OCI-LY7 (cell line): ENCODE results near the gene CHST11. TPM values are rescaled to one million over a fixed set of nuclear protein-coding genes. Genes with fewer than 3 reads are reported as not detected.

ENCODE experiments used
- BruUV-seq: library from RNA; stranded (reverse); fragments of 400-500 nt; replicated peaks from 2 replicates; lab custom pipeline; 2021; lab: Mats Ljungman, UMichigan
- CTCF ChIA-PET: fragments of 300-600 bp; sonication (Branson Sonifier 250); formaldehyde crosslinking; loops from one replicate; lab custom pipeline; 2022; ENCODE audit warnings: antibody characterized with exemption; ENCODE audit not compliant: unreplicated experiment; lab: Charles Lee
- POLR2A ChIA-PET: fragments of 300-600 bp; sonication (Branson Sonifier 250); formaldehyde crosslinking; loops from one replicate; lab custom pipeline; 2022; ENCODE audit warnings: antibody characterized with exemption; lab: Charles Lee
- DNase-seq: peaks from one replicate; pipeline ENCODE4 v3.0.0-alpha.2; 2015; ENCODE audit warnings: low spot score
- H2AFZ ChIP-seq: fragments of 200-600 bp; sonication (generic), shearing (Covaris generic); 2 replicates; pipeline ENCODE4 v1.6.1; 2014; ENCODE audit warnings: mild to moderate bottlenecking, antibody characterized with exemption, low read length, moderate library complexity
- H3K27ac ChIP-seq: fragments of 200-600 bp; sonication (generic); 2 replicates; pipeline ENCODE4 v1.5.1; 2014; ENCODE audit warnings: mixed run types, low read depth, mild to moderate bottlenecking, moderate library complexity, low read length, inconsistent platforms; ENCODE audit not compliant: poor library complexity, severe bottlenecking
- H3K36me3 ChIP-seq: fragments of 200-600 bp; sonication (generic); 2 replicates; pipeline ENCODE4 v1.6.1; 2014; ENCODE audit warnings: mild to moderate bottlenecking, antibody characterized with exemption, low read length, moderate library complexity, mixed read lengths; ENCODE audit not compliant: insufficient read depth
- H3K4me1 ChIP-seq: fragments of 200-600 bp; sonication (generic); 2 replicates; pipeline ENCODE4 v1.5.1; 2014; ENCODE audit warnings: mild to moderate bottlenecking, low read length; ENCODE audit not compliant: insufficient read depth, poor library complexity, severe bottlenecking
- H3K4me2 ChIP-seq: fragments of 200-600 bp; sonication (generic); 2 replicates; pipeline ENCODE4 v1.6.1; 2014; ENCODE audit warnings: mild to moderate bottlenecking, low read length
- H3K4me3 ChIP-seq: fragments of 200-600 bp; sonication (generic); 2 replicates; pipeline ENCODE4 v1.5.1; 2014; ENCODE audit warnings: mild to moderate bottlenecking, low read depth, low read length; ENCODE audit not compliant: poor library complexity, severe bottlenecking
- H3K79me2 ChIP-seq: fragments of 200-600 bp; sonication (generic); 2 replicates; pipeline ENCODE4 v1.6.1; 2016; ENCODE audit warnings: low read depth, mild to moderate bottlenecking, low read length, moderate library complexity, mixed read lengths; ENCODE audit not compliant: insufficient read depth
- H3K9me2 ChIP-seq: fragments of 200-600 bp; sonication (generic); 2 replicates; pipeline ENCODE4 v1.6.1; 2016; ENCODE audit warnings: mild to moderate bottlenecking, low read length, mixed read lengths; ENCODE audit not compliant: insufficient read depth
- H3K9me3 ChIP-seq: fragments of 200-600 bp; sonication (generic); 2 replicates; pipeline ENCODE4 v1.6.1; 2014; ENCODE audit warnings: mild to moderate bottlenecking, mixed run types, low read length, mixed read lengths
- H4K20me1 ChIP-seq: fragments of 200-600 bp; sonication (generic); 2 replicates; pipeline ENCODE4 v1.6.1; 2014; ENCODE audit warnings: mild to moderate bottlenecking, antibody characterized with exemption, low read length, moderate library complexity, mixed read lengths; ENCODE audit not compliant: insufficient read depth
- CTCF ChIP-seq: fragments of 200-600 bp; sonication (generic); conservative IDR thresholded peaks from 2 replicates; pipeline ENCODE4 v1.5.1; 2014; ENCODE audit warnings: mild to moderate bottlenecking, antibody characterized with exemption, low read length, moderate library complexity, mixed read lengths
- EZH2phosphoT487 ChIP-seq: fragments of 200-600 bp; sonication (generic); IDR thresholded peaks from 2 replicates; pipeline ENCODE4 v1.6.1; 2018; ENCODE audit warnings: low read depth, borderline replicate concordance, mild to moderate bottlenecking, mixed run types, antibody characterized with exemption, low read length, moderate library complexity, mixed read lengths
- intact Hi-C: fragments of 100-400 bp; cut with micrococcal nuclease; formaldehyde crosslinking; loops from one replicate; pipeline ENCODE4 v1.10.0; 2022; ENCODE audit not compliant: unreplicated experiment
- total RNA-seq, 2 experiments: library from RNA; depleted of rRNA in 1 of 2; stranded (reverse); fragments of >200 nt in 1 of 2; shearing (Covaris generic) in 1 of 2; gene quantifications; 2 replicates each; pipeline ENCODE4 v1.2.3, GENCODE V29; 2014 to 2022

CHST11 gene
- total RNA-seq, 2 experiments from 2014 or later = 15.2 to 41.6 TPM

- Histone ChIP-seq H2AFZ (no peak overlapping the region), H3K4me1 (peaks cover 60% of the 10 kb centered on the region), H3K27ac (no peak overlapping the region), H3K4me3 (no peak overlapping the region), H4K20me1 (no peaks in the 10 kb centered on the region), H3K4me2 (no peak overlapping the region), H3K9me2 (no peaks in the 10 kb centered on the region), H3K9me3 (no peaks in the 10 kb centered on the region), H3K36me3 (no peaks in the 10 kb centered on the region), H3K79me2 (peaks cover 42% of the 10 kb centered on the region; the same call in 1 of the 2 replicates)
- CTCF ChIA-PET = no interaction called here
- BruUV-seq = no TSS peak
- intact Hi-C loops = no loop called here
- DNase-seq = no peak
- POLR2A ChIA-PET = no interaction called here
- TF ChIP-seq EZH2phosphoT487 = no peak
- no peak for TF ChIP-seq CTCF
Observed at GRCh38 chr12:104494137-104494792, 37.5 kb downstream of the CHST11 start.

- no TSS peak for BruUV-seq
- no peak for DNase-seq
- H3K4me1 ChIP-seq = peaks cover 61% of the 10 kb centered on the region
- H3K27ac ChIP-seq = no peak overlapping the region
- no peaks in the 10 kb centered on the region for H3K9me3 ChIP-seq
- no peaks in the 10 kb centered on the region for H3K9me2 ChIP-seq
- peaks cover 45% of the 10 kb centered on the region; the same call in 1 of the 2 replicates for H3K79me2 ChIP-seq
- ChIA-PET POLR2A (no interaction called here), CTCF (no interaction called here)
- no peak overlapping the region for H3K4me2 ChIP-seq
- intact Hi-C loops = no loop called here
- H4K20me1 ChIP-seq = no peaks in the 10 kb centered on the region
- no peak overlapping the region for H2AFZ ChIP-seq
- no peak for TF ChIP-seq CTCF
- TF ChIP-seq EZH2phosphoT487 = no peak
- no peaks in the 10 kb centered on the region for H3K36me3 ChIP-seq
- no peak overlapping the region for H3K4me3 ChIP-seq
Observed at GRCh38 chr12:104494793-104495158, 38.0 kb downstream of the CHST11 start.

DNA sequence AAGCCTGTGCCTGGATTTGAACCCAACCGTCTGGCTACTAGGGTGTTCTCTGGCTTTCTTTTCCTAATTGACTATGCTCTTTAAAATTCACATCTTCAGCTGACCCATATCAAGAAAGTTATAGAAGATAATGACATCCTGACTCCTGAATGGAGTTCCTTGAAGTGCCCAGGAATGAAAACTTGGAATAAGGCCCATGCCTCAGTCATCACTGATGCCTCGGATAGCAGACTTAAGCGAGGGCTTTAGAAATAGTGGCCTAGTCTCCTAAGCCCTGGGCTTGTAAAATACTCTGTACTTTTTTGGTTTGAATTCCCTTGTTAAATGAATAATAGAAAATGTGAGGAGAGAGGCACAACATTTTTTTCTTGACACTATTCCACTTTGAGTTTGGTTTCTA, 39.0 kb downstream of the CHST11 start:
- no peak overlapping the region for H3K27ac ChIP-seq
- intact Hi-C loops = no loop called here
- BruUV-seq = no TSS peak
- no peak overlapping the region for H3K4me3 ChIP-seq
- POLR2A ChIA-PET = no interaction called here
- no peaks in the 10 kb centered on the region for H3K9me3 ChIP-seq
- DNase-seq = no peak
- CTCF ChIA-PET = no interaction called here
- peaks cover 61% of the 10 kb centered on the region for H3K4me1 ChIP-seq
- H3K9me2 ChIP-seq = no peaks in the 10 kb centered on the region
- H4K20me1 ChIP-seq = no peaks in the 10 kb centered on the region
- no peak for TF ChIP-seq CTCF
- no peak overlapping the region for H2AFZ ChIP-seq
- no peak overlapping the region for H3K4me2 ChIP-seq
- H3K79me2 ChIP-seq = peaks cover 44% of the 10 kb centered on the region; the same call in 1 of the 2 replicates
- H3K36me3 ChIP-seq = no peaks in the 10 kb centered on the region
